ENCODE measurements around the gene PCDHA1. TPM values are rescaled to one million over a fixed set of nuclear protein-coding genes. Genes with fewer than 3 reads are reported as not detected.
A peak's percentile ranks its signal among the peaks of the same experiment; 100 is the strongest.
"Not testable (repeated sequence)": the region's sequence is repeated elsewhere in the genome, so short reads cannot be mapped to it uniquely, and the experiment has no call there.

PCDHA1 gene
- total RNA-seq, 1 donor from 2014 or later = not detected

- Mint-ChIP-seq H3K36me3 (peaks cover 18% of the 10 kb centered on the region), H3K9me3 (peaks cover 12% of the 10 kb centered on the region)
- not testable (repeated sequence) for H3K4me3 Mint-ChIP-seq; H3K27me3 Mint-ChIP-seq; DNase-seq (ENCODE audit: extremely low spot score, unreplicated experiment); H3K4me1 Mint-ChIP-seq (ENCODE audit: unreplicated experiment); H3K27ac Mint-ChIP-seq
Measured at GRCh38 chr5:140849831-140850634, 64.1 kb downstream of the PCDHA1 start.

GRCh38 chr5:140855772-140856674 is 70.1 kb downstream of the PCDHA1 start, which contains the start of gene PCDHA10:
Gene PCDHA10, plus strand, starts transcription at chr5:140855897. Its CDS starts 152 bp downstream, at chr5:140856049.
- H3K9me3 Mint-ChIP-seq = peaks cover 13% of the 10 kb centered on the region

GRCh38 chr5:140857177-140857986 is 71.4 kb downstream of the PCDHA1 start:
- TF ChIP-seq CTCF (conservative IDR thresholded peaks at IDR 0.05) = no peak
- no peaks in the 10 kb centered on the region for H3K4me1 Mint-ChIP-seq (ENCODE audit: unreplicated experiment)
- H3K36me3 Mint-ChIP-seq = peaks cover 35% of the 10 kb centered on the region
- H3K27ac Mint-ChIP-seq = no peak overlapping the region
- H3K9me3 Mint-ChIP-seq = peaks cover 19% of the 10 kb centered on the region
- H3K27me3 Mint-ChIP-seq = no peaks in the 10 kb centered on the region
- no peak for DNase-seq (ENCODE audit: extremely low spot score, unreplicated experiment)
- H3K4me3 Mint-ChIP-seq = peak overlapping the region; percentile 87

More at GRCh38 chr5:140855772-140856674, 70.1 kb downstream of the PCDHA1 start, which contains the start of gene PCDHA10:
- Mint-ChIP-seq H3K36me3 (peaks cover 25% of the 10 kb centered on the region), H3K4me3 (peak within 1 kb of the TSS; percentile 87), H3K27me3 (no peaks in the 10 kb centered on the region), H3K27ac (peak within 1 kb of the TSS; percentile 90), H3K4me1 (ENCODE audit: unreplicated experiment) (no peaks in the 10 kb centered on the region)
- DNase-seq (ENCODE audit: extremely low spot score, unreplicated experiment) = no peak
- TF ChIP-seq CTCF (conservative IDR thresholded peaks at IDR 0.05) = peak; percentile 69

GRCh38 chr5:140857987-140858240 is 72.0 kb downstream of the PCDHA1 start:
- H3K9me3 Mint-ChIP-seq = peaks cover 19% of the 10 kb centered on the region
- H3K27ac Mint-ChIP-seq = no peak overlapping the region
- H3K36me3 Mint-ChIP-seq = peaks cover 35% of the 10 kb centered on the region
- H3K27me3 Mint-ChIP-seq = no peaks in the 10 kb centered on the region
- no peaks in the 10 kb centered on the region for H3K4me1 Mint-ChIP-seq (ENCODE audit: unreplicated experiment)
- H3K4me3 Mint-ChIP-seq = no peak overlapping the region
- TF ChIP-seq CTCF (conservative IDR thresholded peaks at IDR 0.05) = no peak
- no peak for DNase-seq (ENCODE audit: extremely low spot score, unreplicated experiment)

GRCh38 chr5:140862441-140863295 is 76.7 kb downstream of the PCDHA1 start:
- H3K9me3 Mint-ChIP-seq = peaks cover 10% of the 10 kb centered on the region
- H3K4me3 Mint-ChIP-seq = no peak overlapping the region
- no peak for DNase-seq (ENCODE audit: extremely low spot score, unreplicated experiment)
- H3K36me3 Mint-ChIP-seq = peaks cover 30% of the 10 kb centered on the region
- no peaks in the 10 kb centered on the region for H3K27me3 Mint-ChIP-seq
- no peak overlapping the region for H3K27ac Mint-ChIP-seq
- H3K4me1 Mint-ChIP-seq (ENCODE audit: unreplicated experiment) = no peaks in the 10 kb centered on the region
- no peak for TF ChIP-seq CTCF (conservative IDR thresholded peaks at IDR 0.05)

Measured in type B pancreatic cell (in vitro differentiated cells).